GM10266 (cell line): ENCODE data around the gene ADCY5.
A peak's percentile ranks its signal among the peaks of the same experiment; 100 is the strongest.
"Not testable (repeated sequence)": the region's sequence is repeated elsewhere in the genome, so short reads cannot be mapped to it uniquely, and the experiment has no call there.

Experiments used
- DNase-seq: peaks from one replicate; pipeline ENCODE4 v3.0.0; 2012; ENCODE audit errors: extremely low spot score
- CTCF ChIP-seq: IDR thresholded peaks from 2 replicates; pipeline ENCODE4 v1.5.1; 2012; ENCODE audit warnings: mild to moderate bottlenecking, low read depth; ENCODE audit not compliant: control insufficient read depth, insufficient read depth; ENCODE audit errors: missing control alignments

ADCY5 gene

GRCh38 chr3:123448536-123449101 lies at the start of gene ADCY5:
Gene ADCY5 (minus strand): TSS chr3:123449090. CDS start chr3:123448545, 545 bp downstream.
- peak; percentile 48 for DNase-seq

GRCh38 chr3:123493912-123494311 lies 45.0 kb upstream of the ADCY5 start:
- no peak for TF ChIP-seq CTCF
- no peak for DNase-seq

More at GRCh38 chr3:123448536-123449101, at the start of gene ADCY5:
- no peak for TF ChIP-seq CTCF

- no peak for DNase-seq
- TF ChIP-seq CTCF, result no peak
Measured at GRCh38 chr3:123491966-123492587, 43.2 kb upstream of the ADCY5 start.

GRCh38 chr3:123489400-123490004 lies 40.6 kb upstream of the ADCY5 start:
- peak; percentile 90 for TF ChIP-seq CTCF

GRCh38 chr3:123488645-123489347 lies 39.9 kb upstream of the ADCY5 start:
- TF ChIP-seq CTCF, result no peak
- no peak for DNase-seq

More at GRCh38 chr3:123489400-123490004, 40.6 kb upstream of the ADCY5 start:
- DNase-seq, result peak; percentile 64

GRCh38 chr3:123487063-123487462 lies 38.2 kb upstream of the ADCY5 start:
- not testable (repeated sequence) for DNase-seq

- DNase-seq, result no peak
- no peak for TF ChIP-seq CTCF
Measured at GRCh38 chr3:123486460-123486859, 37.6 kb upstream of the ADCY5 start.
